Measurements from ENCODE around the gene PAQR5.

The PAQR5 gene

GRCh38 chr15:69298697-69299441 lies at the start of gene PAQR5:
TSS of gene PAQR5 (plus strand) at chr15:69298912. CDS start at chr15:69360081, 61,169 bp downstream.
- Mint-ChIP-seq H3K9me3 (no peaks in the 10 kb centered on the region), H3K36me3 (no peaks in the 10 kb centered on the region), H3K4me1 (peaks cover 7% of the 10 kb centered on the region), H3K4me3 (peak within 1 kb of the TSS; percentile 45), H3K27ac (no peak within 1 kb of the TSS)
- ATAC-seq: peak; percentile 29
- no peak for DNase-seq (ENCODE audit: low spot score in 2 of 2)

DNA sequence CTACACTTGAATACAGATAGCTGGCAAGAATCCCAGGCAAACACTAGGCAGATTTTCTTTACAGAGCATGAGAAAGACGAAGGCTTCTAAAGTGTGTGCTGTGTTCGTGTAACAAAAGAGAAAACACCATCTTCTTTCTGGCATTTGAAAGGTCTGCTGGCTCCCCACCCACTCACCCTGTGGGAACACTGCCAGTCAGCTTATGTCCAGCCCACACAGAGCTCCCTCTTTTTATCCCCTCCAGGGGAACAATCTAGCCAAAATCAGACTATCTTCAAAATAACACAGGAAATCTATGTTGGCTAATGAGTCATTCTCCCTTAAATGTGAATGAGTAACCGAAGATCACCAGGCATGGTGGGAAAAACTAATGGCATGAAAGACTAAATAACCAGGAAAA lies 45.6 kb upstream of the PAQR5 start:
- Mint-ChIP-seq H3K4me3 (no peak overlapping the region), H3K9me3 (no peaks in the 10 kb centered on the region), H3K36me3 (no peaks in the 10 kb centered on the region), H3K4me1 (no peaks in the 10 kb centered on the region), H3K27ac (no peak overlapping the region)
- ATAC-seq (no peak), DNase-seq (ENCODE audit: low spot score in 2 of 2) (no peak)

DNA sequence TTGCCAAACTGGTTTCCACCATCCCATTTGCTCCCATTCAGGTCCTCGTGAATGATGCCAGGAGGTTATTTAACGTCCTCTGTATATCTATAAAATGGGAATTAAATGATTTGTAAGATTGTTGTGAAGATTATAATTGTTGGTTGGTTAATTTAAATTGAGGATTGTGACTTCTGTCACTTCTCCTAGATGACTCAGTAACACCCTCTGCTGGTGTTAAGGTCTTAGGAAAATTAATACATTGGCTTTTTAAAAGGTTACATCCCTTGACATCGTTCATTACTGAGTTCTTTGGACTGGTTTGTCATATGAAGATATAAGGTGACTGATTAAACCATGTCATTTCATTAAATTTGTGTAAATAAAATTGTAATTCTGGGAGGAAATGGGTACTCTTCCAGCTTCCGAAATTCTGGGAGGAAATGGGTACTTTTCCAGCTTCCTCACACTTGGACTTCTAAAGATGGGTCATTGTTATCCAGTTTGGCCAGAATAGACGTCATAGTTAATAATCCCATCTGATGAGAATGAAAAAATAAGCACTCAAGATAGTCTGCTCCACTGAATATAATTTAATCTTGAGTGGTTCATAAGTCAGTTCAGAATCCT lies 33.3 kb upstream of the PAQR5 start:
- no peaks in the 10 kb centered on the region for H3K4me1 Mint-ChIP-seq
- no peak overlapping the region for H3K4me3 Mint-ChIP-seq
- H3K36me3 Mint-ChIP-seq: no peaks in the 10 kb centered on the region
- ATAC-seq (no peak), DNase-seq (ENCODE audit: low spot score in 2 of 2) (no peak)
- H3K9me3 Mint-ChIP-seq: no peaks in the 10 kb centered on the region
- no peak overlapping the region for H3K27ac Mint-ChIP-seq

DNA sequence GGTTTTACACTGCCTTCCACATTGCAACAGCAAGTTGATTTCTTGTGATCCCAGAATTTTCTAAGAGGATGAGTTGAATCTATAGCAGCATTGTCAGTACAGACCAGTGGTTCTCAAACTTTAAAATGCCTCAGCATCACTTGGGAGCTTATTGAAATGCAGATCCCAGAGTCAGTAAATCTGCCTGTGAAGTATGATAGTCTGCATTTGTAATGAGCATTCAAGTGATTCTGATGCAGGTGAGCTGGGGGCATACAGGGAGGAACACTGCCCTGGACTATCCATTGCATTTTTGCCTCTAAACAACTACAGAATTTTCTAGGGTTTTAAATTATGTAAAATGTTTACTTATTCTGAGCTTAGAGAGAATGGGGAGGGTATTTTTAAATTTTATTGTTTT lies 27.5 kb upstream of the PAQR5 start:
- Mint-ChIP-seq H3K27ac (no peak overlapping the region), H3K36me3 (no peaks in the 10 kb centered on the region), H3K4me1 (no peaks in the 10 kb centered on the region), H3K9me3 (no peaks in the 10 kb centered on the region), H3K4me3 (no peak overlapping the region)
- ATAC-seq (no peak), DNase-seq (ENCODE audit: low spot score in 2 of 2) (no peak)

- H3K4me3 Mint-ChIP-seq: no peak overlapping the region
- no peak overlapping the region for H3K27ac Mint-ChIP-seq
- H3K9me3 Mint-ChIP-seq: no peaks in the 10 kb centered on the region
- DNase-seq (ENCODE audit: low spot score in 2 of 2) (no peak), ATAC-seq (no peak)
- H3K36me3 Mint-ChIP-seq: no peaks in the 10 kb centered on the region
- no peaks in the 10 kb centered on the region for H3K4me1 Mint-ChIP-seq
Measured at GRCh38 chr15:69272139-69272538, 26.6 kb upstream of the PAQR5 start.

- H3K4me3 Mint-ChIP-seq: no peak overlapping the region
- H3K27ac Mint-ChIP-seq: no peak overlapping the region
- H3K4me1 Mint-ChIP-seq: no peaks in the 10 kb centered on the region
- no peaks in the 10 kb centered on the region for H3K9me3 Mint-ChIP-seq
- DNase-seq (ENCODE audit: low spot score in 2 of 2): no peak
- H3K36me3 Mint-ChIP-seq: no peaks in the 10 kb centered on the region
- ATAC-seq: no peak
Measured at GRCh38 chr15:69272891-69273290, 25.8 kb upstream of the PAQR5 start.

- no peak for ATAC-seq
- no peak for DNase-seq (ENCODE audit: low spot score in 2 of 2)
- Mint-ChIP-seq H3K4me3 (no peak overlapping the region), H3K27ac (no peak overlapping the region), H3K36me3 (no peaks in the 10 kb centered on the region), H3K9me3 (no peaks in the 10 kb centered on the region), H3K4me1 (no peaks in the 10 kb centered on the region)
Measured at GRCh38 chr15:69275074-69275670, 23.5 kb upstream of the PAQR5 start.

DNA sequence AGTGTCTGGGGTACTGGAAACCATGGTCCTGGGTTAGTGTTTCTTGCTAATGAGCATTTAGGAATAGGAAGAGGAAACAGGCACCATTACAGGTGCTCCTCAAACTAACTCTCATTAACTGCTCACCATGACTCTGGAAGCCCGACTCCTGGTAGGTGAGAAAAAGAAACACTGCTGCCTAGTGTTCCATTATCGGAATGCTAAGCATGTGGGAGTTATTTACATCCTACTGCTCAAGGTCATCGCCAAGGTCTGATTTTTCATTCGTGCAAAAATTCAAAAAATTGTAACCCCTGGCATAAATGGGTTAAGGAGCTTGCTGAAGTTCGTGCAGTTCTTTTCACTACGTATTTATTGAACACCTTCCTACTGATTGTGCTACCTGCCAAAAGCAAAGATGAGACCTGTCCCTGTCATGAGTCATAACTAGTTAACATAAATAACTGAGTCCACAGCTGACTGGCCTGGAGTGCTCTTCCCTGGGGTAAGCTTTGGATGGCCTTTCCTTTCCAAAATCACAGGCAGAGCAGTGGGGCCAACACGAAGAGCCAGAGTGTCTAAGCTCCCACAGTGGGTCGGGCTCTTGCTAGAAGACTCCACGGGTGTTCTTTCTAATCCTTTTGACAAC lies 22.7 kb upstream of the PAQR5 start:
- Mint-ChIP-seq H3K4me3 (no peak overlapping the region), H3K9me3 (no peaks in the 10 kb centered on the region), H3K36me3 (no peaks in the 10 kb centered on the region), H3K27ac (no peak overlapping the region), H3K4me1 (no peaks in the 10 kb centered on the region)
- ATAC-seq (no peak), DNase-seq (ENCODE audit: low spot score in 2 of 2) (no peak)

GRCh38 chr15:69277316-69277715 lies 21.4 kb upstream of the PAQR5 start:
- no peak overlapping the region for H3K27ac Mint-ChIP-seq
- no peaks in the 10 kb centered on the region for H3K9me3 Mint-ChIP-seq
- H3K4me1 Mint-ChIP-seq: no peaks in the 10 kb centered on the region
- no peak for DNase-seq (ENCODE audit: low spot score in 2 of 2)
- H3K4me3 Mint-ChIP-seq: no peak overlapping the region
- no peak for ATAC-seq
- no peaks in the 10 kb centered on the region for H3K36me3 Mint-ChIP-seq

DNA sequence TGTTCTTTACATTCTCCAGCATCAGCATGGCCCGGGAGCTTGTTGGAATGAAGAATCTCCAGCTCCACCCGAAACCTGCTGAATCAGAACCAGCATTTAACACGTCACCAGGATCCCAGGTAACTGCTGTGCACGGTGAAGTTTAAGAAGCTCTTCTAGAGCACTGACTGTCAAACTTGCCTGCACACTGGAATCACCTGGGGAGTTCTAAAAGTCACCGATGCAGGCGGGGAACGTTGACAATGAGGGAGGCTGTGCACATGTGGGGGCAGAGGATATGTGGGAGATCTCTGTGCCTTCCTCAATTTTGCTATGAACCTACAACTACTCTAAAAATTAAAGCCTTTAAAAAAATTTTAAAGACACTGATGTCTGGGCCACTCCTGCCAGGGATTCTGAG lies 19.1 kb upstream of the PAQR5 start:
- no peaks in the 10 kb centered on the region for H3K36me3 Mint-ChIP-seq
- H3K4me1 Mint-ChIP-seq: no peaks in the 10 kb centered on the region
- H3K4me3 Mint-ChIP-seq: no peak overlapping the region
- no peaks in the 10 kb centered on the region for H3K9me3 Mint-ChIP-seq
- no peak overlapping the region for H3K27ac Mint-ChIP-seq
- ATAC-seq (no peak), DNase-seq (ENCODE audit: low spot score in 2 of 2) (no peak)

GRCh38 chr15:69280783-69281182 lies 17.9 kb upstream of the PAQR5 start:
- Mint-ChIP-seq H3K36me3 (no peaks in the 10 kb centered on the region), H3K27ac (no peak overlapping the region), H3K4me3 (no peak overlapping the region), H3K9me3 (no peaks in the 10 kb centered on the region), H3K4me1 (no peaks in the 10 kb centered on the region)
- DNase-seq (ENCODE audit: low spot score in 2 of 2) (no peak), ATAC-seq (no peak)

DNA sequence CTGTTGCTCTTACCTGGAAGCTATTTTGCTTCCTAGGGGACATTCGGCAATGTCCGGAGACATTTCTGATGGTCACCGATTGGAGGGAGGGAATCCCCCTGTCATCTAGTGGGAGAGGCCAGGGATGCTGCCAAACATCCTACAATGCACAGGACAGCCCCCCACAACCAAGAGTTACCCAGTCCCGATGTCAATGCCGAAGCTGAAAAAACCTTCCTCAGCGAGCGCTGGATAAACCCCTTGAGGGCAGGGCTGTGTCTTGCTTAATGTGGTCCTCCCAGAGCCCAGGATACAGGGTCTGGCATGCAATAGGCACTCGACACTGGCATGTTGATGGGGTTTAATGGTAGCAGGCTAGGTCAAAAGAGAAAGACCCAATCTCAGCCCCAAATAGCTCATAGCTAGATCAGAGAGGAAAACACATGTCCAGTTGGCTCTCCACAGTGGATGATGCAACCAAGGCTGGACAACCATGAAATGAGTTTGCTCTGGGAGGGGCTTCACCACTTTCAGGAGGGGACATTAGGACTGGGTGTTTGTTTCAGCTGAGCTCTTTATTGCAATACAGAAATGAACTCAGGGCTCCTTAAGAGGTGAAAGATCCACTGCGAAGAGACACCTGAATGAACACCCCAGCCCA lies 16.5 kb upstream of the PAQR5 start:
- H3K9me3 Mint-ChIP-seq: no peaks in the 10 kb centered on the region
- H3K27ac Mint-ChIP-seq: no peak overlapping the region
- DNase-seq (ENCODE audit: low spot score in 2 of 2) (no peak), ATAC-seq (no peak)
- H3K4me1 Mint-ChIP-seq: no peaks in the 10 kb centered on the region
- no peak overlapping the region for H3K4me3 Mint-ChIP-seq
- no peaks in the 10 kb centered on the region for H3K36me3 Mint-ChIP-seq

DNA sequence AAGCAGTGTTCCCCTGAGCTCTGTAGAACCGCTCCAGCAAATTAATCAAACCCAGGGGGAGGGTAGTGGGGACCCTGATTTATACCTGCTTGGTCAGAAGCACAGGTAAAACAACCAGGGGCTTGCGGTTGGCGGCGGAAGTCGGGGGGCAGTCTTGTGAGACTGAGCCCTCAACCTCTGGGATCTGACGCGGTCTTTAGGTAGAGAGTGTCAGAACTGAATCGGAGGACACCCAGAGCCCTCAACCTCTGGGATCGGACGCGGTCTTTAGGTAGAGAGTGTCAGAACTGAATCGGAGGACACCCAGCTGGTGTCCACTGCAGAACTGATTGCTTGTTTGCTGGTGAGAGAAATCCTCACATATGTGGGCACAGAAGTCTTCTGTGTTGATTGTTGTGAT lies 12.9 kb upstream of the PAQR5 start:
- DNase-seq (ENCODE audit: low spot score in 2 of 2) (no peak), ATAC-seq (no peak)

GRCh38 chr15:69288011-69288410 lies 10.7 kb upstream of the PAQR5 start:
- Mint-ChIP-seq H3K4me3 (no peak overlapping the region), H3K4me1 (no peaks in the 10 kb centered on the region), H3K9me3 (no peaks in the 10 kb centered on the region), H3K36me3 (no peaks in the 10 kb centered on the region), H3K27ac (no peak overlapping the region)
- DNase-seq (ENCODE audit: low spot score in 2 of 2) (no peak), ATAC-seq (no peak)

More for the DNA sequence above, 12.9 kb upstream of the PAQR5 start:
- no peaks in the 10 kb centered on the region for H3K36me3 Mint-ChIP-seq
- no peak overlapping the region for H3K4me3 Mint-ChIP-seq
- H3K27ac Mint-ChIP-seq: no peak overlapping the region
- H3K9me3 Mint-ChIP-seq: no peaks in the 10 kb centered on the region
- H3K4me1 Mint-ChIP-seq: no peaks in the 10 kb centered on the region

DNA sequence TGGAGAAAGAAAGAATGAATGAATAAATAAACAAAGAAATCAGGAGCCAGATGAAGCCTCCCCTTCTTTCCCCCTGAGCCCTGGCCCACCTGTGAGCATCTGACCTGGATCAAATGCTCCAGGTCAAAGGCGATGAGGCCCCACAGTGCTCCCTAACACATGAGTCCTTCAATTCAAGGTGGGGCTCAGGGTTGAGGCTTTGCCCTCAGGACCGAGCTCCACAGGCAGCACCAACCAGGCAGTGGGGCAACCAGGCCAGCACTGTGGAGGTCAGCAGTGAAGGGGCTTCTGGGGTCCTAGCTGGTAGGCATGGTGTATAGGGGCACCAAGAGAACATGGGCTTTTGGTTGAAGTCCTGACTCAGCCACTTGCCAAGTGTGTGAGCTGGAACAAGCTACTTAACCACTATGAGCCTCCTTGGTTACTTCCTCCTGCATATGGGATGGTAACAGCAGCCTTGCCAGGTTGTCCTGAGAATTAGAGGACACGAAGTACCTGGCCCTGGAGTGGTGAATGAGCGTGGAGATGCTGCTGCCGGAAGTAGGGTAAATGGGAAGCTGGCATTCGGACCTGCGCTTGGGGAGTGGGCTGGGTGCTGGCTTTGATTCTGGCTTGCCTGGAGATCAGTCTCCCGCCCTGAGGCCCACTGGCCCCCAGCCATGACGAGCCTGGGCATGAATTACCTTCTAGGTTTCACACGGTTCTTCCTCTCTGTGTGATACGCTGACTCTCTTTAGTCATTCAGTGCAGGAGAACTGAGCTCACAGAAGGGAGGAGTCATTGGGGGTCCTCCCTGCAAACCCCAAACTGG lies 10.0 kb upstream of the PAQR5 start:
- H3K4me3 Mint-ChIP-seq: no peak overlapping the region
- DNase-seq (ENCODE audit: low spot score in 2 of 2): no peak

More for the DNA sequence above, 10.0 kb upstream of the PAQR5 start:
- ATAC-seq: peak; percentile 16
- H3K9me3 Mint-ChIP-seq: no peaks in the 10 kb centered on the region
- no peaks in the 10 kb centered on the region for H3K36me3 Mint-ChIP-seq
- H3K4me1 Mint-ChIP-seq: no peaks in the 10 kb centered on the region
- H3K27ac Mint-ChIP-seq: no peak overlapping the region

All from stimulated activated effector memory CD8-positive, alpha-beta T cell treated with anti-CD3 and anti-CD28 coated beads, Interleukin-12 subunit alpha, Interleukin-12 subunit beta, amount 100 ng/mL, for 72 hours (primary cell).